CD4-positive, alpha-beta T cell treated with Interleukin-6 for 4 hours (primary cell): Measurements from ENCODE around the gene METTL25B.

Experiments
- DNase-seq: peaks from one replicate; pipeline ENCODE4 v3.0.0-alpha.2; 2020; ENCODE audit warnings: mixed read lengths

Gene METTL25B

DNA sequence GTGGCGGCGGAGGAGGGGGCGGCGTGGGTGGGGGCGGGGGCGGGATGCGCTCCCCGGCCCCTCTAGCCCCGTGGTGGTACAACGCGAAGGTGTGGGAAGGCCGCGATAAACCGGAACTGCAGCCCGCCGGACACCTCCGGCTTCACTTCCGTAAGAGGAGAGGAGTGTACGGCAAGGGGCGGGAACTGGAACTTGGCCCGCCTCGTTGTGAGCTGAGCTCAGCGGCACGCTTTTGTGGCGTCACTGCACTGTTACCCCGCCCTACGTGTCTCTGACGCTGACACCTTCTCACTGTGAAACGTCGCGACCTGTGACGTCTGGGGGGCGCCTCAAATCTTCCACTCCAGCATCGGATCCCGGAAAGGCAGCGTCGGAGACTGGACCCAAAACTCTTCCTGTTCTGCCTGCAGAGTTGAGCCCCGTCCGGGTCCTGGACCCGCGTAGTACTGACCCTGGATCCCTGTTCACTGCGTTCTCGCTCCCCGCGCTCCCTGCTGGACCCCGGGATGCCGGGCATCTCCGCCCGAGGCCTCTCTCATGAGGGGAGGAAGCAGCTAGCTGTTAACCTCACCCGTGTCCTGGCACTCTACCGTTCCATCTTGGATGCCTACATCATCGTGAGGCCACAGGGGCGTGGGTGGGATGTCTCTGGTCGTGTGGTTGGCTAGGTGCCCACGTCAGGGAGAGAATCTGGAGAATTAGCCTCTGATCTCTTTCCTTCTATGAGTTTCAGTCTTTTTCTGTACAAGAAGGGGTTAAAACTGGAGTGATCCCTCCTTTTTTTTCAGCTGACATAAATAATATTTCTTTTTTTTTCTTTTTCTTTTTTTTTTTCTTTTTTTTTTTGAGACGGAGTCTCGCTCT is 562 bp downstream of the METTL25B start, which contains the start of gene ISG20L2:
Gene ISG20L2 (minus strand): TSS at position 168 of the 864 bp plus-strand sequence. CDS start 1,114 bp downstream, outside the sequence.
- DNase-seq, result peak; percentile 93

DNA sequence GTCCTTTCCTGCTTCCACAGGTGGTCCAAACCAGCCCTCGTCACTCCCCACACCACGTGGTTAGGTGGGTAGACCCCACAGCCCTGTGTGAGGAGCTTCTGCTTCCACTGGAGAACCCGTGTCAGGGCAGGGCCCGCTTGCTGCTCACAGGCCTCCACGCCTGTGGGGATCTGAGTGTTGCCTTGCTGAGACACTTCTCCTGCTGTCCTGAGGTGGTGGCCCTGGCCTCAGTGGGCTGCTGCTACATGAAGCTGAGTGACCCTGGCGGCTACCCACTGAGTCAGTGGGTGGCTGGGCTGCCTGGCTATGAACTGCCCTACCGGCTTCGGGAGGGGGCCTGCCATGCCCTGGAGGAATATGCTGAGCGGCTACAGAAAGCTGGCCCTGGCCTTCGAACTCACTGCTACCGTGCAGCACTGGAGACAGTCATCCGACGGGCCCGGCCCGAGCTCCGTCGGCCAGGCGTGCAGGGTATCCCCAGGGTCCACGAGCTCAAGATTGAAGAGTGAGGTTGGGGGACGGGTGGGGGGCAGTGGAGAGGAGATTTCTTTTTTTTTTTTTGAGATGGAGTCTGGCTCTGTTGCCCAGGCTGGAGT is 5.8 kb downstream of the METTL25B start:
- DNase-seq, result no peak

DNA sequence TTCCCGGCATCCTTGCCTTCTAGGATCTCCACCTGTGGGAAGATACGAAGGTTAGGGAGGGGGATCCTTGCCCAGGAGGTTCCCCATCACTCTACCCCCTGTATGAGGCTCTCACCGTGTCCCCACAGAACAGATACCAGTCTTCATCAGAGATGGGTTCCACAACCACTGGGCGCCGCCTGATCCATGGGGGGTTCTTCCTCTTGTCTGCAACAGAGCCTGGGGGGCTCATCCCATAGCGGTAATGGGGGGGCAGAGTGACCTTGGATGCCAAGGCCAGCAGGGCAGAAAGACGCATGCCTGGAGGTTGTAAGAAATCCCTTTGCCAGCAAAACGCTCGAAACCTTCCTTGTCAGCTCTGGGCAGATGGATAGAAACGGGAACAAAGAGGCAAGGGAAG is 10.1 kb downstream of the METTL25B start:
- no peak for DNase-seq

DNA sequence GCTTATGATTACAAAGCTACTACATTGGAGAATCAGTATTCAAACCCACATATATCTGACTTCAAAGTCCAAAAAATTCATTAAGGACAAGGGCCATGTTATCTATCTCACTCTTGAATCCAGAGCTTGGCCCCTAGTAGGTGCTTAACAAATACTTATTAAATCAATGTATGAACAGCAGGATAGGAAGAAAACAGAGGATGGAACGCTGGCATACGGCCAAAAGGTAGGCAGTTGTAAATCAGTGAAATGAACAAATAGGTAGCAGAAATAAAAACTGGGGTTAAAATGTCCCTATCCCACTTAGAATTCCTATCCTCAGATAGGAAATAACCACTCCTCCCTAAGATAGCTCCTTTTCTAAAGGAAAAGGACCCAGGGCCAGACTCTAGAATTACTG is 10.6 kb downstream of the METTL25B start:
- no peak for DNase-seq

DNA sequence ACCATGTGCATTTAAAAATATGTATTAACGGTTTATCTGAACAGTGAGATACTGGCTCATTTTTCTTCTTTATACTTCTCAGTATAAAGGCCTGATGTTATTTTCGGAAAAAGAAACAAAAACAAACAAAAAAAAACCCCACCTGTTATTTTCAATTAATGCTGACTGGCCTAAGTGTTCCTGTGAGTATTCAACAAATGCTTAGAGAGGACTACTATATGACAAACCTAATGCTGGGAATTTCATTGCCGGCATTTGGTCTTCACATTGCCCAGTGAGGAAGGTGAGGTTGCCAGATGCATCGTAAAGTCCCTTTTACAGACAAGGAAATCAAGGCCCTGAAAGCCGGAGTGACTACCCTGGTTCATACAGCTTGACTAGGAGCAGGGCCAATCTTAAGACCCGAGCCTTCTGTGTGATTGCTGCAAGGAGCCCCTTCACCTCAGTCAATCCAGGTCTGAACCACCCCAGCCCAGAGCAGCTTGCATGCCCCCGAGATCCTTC is 12.0 kb downstream of the METTL25B start:
- no peak for DNase-seq

DNA sequence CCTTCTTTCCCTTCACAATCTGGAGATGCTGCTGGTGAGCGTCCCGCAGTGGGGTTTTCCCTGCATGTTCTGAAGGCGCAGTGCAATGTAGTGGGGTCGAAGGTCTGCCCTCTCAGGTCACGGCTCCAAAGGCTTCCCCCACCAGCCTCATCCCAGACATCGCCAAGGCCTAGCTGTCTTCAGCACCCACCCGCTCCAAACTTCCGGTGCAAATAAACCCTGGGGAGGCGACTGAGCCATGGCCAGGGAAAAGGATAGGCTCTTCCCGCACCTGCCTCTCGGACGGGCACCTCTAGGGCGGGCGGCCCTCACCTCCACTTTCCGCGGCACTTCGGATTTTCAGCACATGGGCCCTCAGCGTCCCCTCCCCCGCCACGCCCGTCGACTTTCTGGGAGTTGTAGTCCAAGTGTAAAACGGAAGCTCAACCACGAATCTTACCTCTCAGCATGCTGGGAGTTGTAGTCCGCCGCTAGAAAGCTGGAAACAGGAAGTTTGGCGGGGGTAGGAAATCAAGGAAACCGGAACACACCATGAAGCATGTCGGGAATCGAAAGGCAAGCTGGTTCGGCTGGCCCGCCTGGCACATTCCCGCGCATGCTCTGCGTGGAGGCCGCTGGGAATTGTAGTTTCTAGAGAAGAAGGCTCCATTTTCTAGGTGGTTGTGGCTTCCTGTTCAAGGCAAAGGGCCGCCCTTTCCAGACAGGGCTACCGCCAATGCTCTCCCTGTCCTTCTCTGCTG is 12.6 kb downstream of the METTL25B start, which contains the start of gene MRPL24:
Gene MRPL24 (minus strand): TSS at position 348 of the 740 bp plus-strand sequence. CDS start 2,384 bp downstream, outside the sequence.
- peak; percentile 96 for DNase-seq

DNA sequence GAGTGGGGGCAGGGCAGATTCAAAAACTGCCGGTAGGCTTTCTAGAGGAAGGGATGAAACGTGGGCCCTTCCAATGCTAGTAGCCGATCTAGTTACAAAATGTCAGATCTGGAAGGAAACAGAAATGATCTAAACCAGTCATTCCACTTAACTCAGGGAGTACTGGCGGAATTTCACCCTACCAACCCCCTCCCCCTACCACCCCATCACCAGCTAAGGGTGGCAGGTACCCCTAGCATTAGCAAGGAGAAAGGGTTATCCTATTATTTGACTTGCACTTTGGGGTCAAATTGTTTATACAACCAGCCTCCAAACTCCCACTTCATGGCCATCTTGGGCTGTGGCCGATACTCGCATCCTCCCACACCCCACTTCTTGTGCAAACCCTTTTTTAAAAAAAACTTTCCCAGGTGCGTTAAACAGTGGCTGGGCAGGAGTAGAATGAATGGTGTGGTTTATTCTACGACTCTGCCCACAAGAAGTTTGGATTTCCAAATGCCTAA is 13.3 kb downstream of the METTL25B start:
- no peak for DNase-seq

DNA sequence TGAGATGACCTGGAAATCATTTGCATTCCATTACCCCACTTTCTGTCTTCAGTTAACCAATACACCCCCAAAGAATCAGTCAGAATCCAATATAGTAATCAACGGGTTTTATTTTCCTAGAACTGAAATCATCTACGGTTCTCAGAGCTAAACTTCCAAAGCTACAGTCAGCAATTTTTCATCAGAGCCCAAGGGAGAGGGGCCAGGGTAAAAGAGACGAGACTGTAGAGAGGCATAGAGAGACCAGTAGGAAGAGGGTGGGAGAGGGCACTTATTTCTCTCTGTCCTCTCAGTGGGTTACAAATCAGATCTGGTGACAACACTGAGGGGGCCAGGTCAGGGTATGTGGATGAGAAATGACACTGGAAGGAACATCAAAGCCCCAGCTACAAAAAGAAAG is 13.7 kb downstream of the METTL25B start:
- DNase-seq, result no peak

DNA sequence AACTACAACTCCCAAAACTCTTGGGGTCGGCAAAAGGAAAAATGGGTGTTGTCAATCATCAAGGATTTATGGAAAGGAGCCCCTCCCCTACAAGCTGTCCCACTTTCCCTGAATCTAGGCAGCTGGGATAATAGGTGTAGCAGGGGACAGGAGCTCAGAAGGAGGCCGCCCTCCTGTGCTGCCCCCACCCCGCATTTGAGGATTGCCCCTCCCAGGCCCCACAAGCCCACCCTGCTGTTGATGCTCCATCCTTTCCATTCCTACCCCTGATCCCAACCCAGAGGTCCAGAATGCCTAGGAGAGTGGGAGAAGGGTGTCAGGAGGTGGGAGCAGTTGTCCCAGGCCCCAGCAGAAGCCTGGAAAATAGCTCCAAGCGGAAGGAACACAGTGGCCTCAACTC is 14.5 kb downstream of the METTL25B start:
- DNase-seq, result no peak

DNA sequence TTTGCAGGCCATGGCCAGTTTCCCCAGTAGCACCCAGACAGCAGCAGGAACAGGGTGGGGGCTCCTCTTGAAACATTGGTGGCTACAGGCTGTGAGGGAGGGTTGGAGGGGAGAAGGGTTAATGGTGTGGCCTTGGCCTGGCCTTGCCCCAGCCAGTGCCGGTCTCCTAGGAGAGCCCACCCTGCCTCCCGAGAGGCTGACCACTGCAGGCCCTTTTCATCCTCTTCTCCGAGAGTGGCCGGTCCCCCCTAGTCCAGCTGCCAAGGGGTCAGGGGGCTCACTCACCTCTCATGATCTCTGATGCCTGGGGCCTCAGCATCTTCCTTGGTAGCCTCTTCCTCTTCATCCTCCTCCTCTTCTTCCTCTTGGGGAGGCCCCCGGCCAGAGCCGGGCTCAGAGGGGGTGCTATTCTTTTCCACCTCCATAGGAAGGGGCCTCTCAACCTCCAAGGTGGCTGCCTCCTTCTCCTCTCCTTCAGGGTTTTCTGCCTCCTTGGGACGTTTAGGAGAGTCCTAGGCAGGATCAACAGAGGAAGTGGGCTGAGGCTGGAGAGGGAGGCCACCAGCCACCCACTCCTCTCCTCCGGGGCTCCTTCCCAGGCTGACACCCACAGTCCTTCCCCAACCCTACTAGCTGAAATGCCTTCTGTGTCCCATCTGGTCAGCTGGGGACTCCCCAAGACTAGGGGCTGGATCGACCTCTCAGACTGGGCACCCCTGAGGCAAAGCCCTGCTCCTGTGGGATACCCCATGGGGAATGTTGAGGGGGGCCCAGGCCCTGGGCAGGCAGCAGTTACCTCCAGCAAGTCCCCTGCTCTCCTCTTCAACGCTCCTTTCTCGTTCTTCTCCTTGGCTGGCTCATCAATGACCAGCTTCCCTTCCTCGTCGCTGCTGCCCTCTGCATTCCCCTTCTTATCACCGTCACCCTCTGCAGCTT is 15.4 kb downstream of the METTL25B start:
- no peak for DNase-seq

DNA sequence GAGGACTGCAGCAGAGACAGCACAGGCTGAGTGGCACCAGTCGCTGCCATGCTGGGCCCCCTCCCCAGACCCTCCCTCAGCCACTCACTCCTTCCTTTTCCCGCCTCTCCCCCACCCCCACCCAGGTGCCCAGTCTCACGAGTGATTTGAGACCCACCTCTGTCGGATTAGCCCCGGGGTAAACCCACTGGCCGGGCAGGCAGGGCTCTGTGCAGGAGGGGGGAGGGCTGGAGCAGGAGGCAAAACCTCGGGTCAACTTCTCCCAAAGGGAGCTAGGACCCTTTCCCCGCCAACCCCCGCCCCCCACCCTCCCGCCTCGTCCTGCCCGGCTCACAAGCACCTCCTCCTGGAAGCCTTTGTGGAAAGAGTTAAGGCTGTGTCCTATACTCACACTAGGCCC is 16.1 kb downstream of the METTL25B start:
- DNase-seq, result no peak

DNA sequence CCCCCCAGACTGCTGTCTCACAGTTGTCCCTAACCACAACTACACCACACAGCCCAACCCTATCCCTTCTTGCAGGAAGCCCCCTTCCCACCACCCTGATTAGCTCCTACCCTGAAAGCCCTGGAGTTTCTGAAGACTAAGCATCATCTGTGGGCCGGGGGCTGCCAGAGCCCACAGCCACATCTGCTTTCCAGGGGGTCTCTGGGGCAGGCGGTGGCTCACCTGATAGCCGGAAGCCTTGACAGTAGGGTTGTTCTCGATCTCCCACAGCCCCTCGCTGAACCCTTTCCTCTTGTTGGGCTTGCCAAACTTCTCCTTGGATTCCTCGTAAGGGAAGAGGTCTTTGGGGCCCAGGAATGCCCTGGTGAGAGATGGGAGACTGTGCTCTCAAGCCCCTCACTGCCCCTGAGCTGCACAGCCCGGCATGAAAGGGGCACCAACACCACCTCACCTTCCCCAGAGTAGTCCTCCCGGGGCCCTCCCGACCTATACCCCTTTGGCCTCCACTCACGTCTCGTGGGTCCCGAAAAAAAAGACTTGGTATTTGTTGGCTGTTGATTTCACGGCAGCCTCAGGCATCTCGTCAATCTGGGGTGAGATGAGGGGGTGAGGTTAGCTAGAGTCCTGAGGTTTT is 16.6 kb downstream of the METTL25B start:
- DNase-seq, result no peak

DNA sequence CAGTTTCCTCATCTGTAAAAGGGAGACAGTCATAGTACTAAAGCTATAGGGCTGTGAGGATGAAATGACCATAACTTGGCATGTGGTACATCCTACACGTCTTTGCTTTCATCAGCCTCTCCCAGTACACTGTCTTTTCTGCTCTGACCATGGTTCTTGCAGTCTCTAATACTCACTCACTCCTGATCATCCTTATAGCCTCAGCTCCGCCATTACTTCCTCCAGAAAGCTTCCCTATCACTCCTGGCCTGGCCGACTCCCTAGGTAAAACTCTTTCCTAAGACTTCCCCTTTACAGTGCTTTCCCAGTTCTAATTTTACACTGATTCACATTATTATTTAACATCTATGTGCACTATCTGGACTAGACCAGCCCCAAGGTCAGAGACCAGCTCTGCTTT is 17.6 kb downstream of the METTL25B start:
- DNase-seq, result no peak

DNA sequence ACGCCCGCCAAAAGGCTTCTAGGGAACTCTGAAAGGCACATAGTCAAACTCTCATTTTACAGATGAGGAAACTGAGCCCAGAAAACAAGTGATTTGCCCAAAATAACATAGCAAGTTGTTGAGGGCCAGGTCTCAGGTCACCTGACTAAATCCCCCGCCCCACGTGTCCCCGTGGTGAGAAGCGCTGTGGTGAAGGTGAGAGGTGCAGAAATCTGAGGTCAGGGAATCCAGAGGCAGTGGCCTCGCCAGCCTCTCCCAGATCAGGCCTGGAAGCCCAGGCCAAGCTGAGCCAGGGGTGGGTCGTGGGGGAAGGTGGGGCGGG is 18.1 kb downstream of the METTL25B start:
- DNase-seq, result no peak

DNA sequence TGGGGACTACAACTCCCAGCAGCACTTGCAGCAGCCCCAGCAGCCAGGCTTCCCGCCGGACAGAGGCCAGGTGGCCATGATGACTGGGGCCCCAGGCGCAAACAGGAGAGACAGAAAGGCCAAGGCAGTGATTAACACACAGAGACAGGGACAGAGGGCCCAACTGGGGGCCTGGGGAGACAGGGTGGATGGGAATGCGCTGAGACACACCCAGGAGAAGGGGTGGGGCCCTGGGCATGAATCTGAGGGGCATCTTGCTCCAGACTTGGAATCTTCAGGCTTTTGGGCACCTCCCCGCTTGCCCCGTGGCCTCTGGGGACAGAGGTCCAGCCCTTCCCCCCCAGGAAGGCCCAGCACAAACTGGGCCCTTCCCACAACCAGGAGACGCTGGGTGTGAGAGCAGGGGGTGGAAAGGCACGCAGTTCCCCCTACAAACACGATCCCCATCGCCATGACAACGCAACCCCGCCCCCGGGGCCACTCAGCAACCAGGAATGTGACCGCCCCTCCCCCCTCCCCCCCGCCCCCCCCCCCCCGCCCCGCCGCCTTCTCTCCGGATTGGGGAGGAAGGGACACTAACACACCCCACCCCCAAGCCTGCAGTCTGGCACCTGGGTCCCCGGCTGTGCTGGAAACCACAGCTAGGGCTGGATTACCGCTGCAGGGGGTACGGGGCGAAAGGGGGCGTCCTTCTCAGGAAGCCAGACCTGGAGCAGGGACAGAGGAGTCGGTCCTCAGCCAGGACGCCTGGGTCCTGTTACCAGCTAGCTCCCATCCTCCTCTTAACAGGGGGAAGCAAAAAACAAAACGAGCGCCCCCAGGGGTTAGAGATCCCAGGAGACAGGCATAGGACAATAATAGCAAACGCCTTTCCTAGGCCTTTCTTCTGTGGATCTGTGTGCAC is 18.7 kb downstream of the METTL25B start:
- peak; percentile 78 for DNase-seq

DNA sequence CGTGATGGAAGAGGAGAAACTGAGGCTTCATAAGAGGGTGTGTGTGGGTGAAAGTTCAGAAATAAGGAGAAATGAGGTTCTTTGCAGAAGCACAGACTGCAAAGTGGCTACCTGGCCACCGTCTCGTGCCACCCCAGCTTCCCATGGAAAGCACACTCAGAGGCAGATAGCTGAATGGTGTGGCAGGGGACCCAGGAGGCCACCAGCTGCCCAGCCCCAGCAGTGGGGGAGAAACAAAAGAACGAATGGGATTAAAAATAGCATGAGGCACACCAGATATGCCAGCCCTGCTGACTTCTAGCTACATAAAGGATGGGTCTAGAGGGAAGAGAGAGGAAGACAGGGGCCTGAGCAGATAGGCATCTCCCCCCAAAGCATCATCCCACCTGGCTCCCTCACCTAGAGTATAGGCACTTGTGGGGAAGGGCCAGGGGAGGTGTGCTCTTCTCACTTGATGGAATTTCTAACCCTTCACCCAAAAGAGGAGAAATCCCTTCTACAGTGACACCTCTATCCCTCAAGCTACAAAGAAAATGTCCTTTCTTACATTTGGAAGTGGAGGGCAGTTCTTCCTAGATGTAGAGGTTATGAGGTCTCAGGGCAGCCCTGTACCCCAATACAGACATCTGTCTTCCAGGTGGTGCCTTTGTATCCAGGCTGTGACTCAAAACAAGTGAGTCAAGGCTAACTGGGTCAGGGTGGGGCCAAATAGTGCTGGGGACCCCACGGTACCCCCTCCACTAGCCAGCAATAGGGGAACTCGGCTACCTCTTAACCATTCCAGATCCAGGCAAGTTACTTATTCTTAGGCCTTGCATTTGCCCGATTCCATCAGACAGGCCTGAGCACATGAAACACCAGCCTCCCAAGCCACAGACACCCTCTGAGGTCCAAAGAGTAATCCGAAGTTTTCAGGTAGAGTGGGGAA is 19.7 kb downstream of the METTL25B start:
- no peak for DNase-seq

DNA sequence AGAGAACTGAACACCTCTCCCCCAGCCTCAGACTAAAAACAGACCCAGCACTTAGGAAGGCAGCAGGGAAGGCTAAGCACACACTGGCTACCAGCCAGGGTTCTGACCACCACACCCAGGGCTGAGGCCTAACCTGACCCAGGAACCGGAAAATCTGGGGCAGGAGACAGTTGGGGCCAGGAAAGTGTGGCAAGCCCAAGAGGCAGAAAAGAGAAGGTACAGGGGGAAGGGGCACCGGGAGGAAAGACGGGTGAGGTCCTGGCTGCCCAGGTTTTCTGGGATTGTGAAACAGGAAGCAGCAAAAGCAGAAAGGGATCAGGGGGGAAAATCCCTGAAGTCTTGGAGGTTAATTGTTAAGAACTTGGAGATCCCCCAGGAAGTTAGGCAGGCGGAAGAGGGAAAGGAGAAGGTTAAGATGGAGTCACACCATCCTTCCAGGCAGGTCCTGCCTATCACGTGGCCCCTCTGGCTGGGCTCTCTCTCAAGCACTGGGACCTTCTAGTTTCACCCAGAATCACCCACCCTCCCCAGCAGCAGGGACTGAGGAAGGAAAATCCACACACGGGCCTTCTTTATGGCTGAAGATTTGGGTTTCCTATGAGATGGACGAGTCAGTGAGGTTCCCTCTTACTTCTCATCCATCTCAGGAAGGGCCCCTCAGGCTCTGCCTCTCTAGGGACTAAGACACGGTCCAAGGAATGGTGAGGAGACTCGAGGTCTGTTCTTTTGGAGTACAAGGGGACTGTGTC is 20.6 kb downstream of the METTL25B start:
- DNase-seq, result no peak

DNA sequence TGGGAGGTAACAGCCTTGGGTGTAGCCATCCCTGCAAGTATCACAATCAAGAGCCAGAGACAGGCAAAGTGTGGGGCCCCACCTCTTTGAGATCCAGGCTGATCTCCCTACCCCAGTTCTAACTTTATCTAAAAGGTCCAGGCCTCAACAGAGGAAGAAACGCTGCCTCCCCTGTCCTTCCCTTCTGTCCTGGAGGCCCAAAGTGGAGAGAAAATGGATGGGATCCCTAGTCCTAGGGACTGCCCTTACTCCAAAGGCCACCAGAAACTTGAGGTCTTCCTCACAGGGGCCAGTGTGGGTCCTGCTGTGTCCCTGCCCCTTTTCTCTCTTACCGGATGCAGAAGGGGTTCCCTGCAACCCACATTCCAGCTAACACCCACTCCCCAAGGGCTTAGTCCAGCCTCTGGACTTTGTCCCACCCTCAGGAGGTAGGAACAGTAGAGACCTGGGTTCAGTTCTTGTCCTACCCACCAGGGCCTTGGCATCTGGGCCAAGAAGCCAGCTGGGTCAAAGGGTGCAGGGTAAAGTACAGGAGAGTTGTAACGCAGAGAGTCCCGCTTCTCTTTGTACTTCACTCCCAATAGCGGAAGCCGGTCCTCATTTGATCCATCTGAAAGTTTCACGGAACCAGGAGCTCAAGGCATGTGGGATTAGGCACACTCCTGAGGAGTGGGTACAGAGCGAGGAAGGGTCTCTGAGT is 21.3 kb downstream of the METTL25B start:
- no peak for DNase-seq
